IMR-90 (cell line): ENCODE measurements around the gene HYCC2. TPM values are rescaled to one million over a fixed set of nuclear protein-coding genes. Genes with fewer than 3 reads are reported as not detected.

ENCODE experiments used
- ATAC-seq: fragments of 200-7000 bp; cut with Tn5 transposase; 2 replicates; pipeline ENCODE4 v1.9.1; 2020; ENCODE audit warnings: low read depth, mild to moderate bottlenecking, moderate library complexity
- BruUV-seq: library from RNA; stranded (reverse); fragments of 400-500 nt; replicated peaks from 2 replicates; lab custom pipeline; 2021; lab: Mats Ljungman, UMichigan
- CTCF ChIA-PET: fragments of 300-600 bp; formaldehyde crosslinking; extraction: SDS; loops from one replicate; lab custom pipeline; 2021; ENCODE audit warnings: antibody characterized with exemption; lab: Yijun Ruan, JAX
- POLR2A ChIA-PET: fragments of 300-600 bp; sonication (Branson Sonifier 250); formaldehyde crosslinking; loops from one replicate; lab custom pipeline; 2022; ENCODE audit warnings: antibody characterized with exemption; ENCODE audit not compliant: unreplicated experiment; lab: Charles Lee
- DNase-seq: peaks from one replicate; pipeline ENCODE4 v3.0.0; 2013
- H2AFZ ChIP-seq: replicated peaks from 2 replicates; pipeline ENCODE3; 2013; ENCODE audit warnings: low read length, mild to moderate bottlenecking; ENCODE audit not compliant: poor library complexity
- H2AK5ac ChIP-seq: 2 replicates; pipeline ENCODE4 v1.6.1; 2013; ENCODE audit warnings: low read depth, low read length, inconsistent platforms
- H2AK9ac ChIP-seq: replicated peaks from 2 replicates; pipeline ENCODE3; 2013; ENCODE audit warnings: mild to moderate bottlenecking, low read depth, low read length, moderate library complexity; ENCODE audit not compliant: poor library complexity
- H2BK120ac ChIP-seq: 2 replicates; pipeline ENCODE4 v1.6.1; 2013; ENCODE audit warnings: low read depth, low read length, inconsistent platforms
- H2BK15ac ChIP-seq: 3 replicates; pipeline ENCODE4 v1.6.1; 2013; ENCODE audit warnings: low read depth, low read length, inconsistent platforms
- H2BK20ac ChIP-seq: 2 replicates; pipeline ENCODE4 v1.6.1; 2013; ENCODE audit warnings: low read depth, mild to moderate bottlenecking, inconsistent platforms, low read length, moderate library complexity
- H2BK5ac ChIP-seq: 2 replicates; pipeline ENCODE4 v1.6.1; 2013; ENCODE audit warnings: mild to moderate bottlenecking, low read depth, low read length, inconsistent platforms; ENCODE audit not compliant: poor library complexity, severe bottlenecking
- H3K14ac ChIP-seq: replicated peaks from 2 replicates; pipeline ENCODE4 v1.6.1; 2013; ENCODE audit warnings: low read depth, low read length, inconsistent platforms
- H3K18ac ChIP-seq: 2 replicates; pipeline ENCODE4 v1.6.1; 2013; ENCODE audit warnings: low read depth, low read length, control low read depth
- H3K23ac ChIP-seq: 2 replicates; pipeline ENCODE4 v1.6.1; 2013; ENCODE audit warnings: low read depth, low read length, inconsistent platforms
- H3K27ac ChIP-seq: 2 replicates; pipeline ENCODE4 v1.5.1; 2013; ENCODE audit warnings: mild to moderate bottlenecking, control low read depth, low read length; ENCODE audit not compliant: insufficient read depth
- H3K27me3 ChIP-seq: 2 replicates; pipeline ENCODE4 v1.6.1; 2013; ENCODE audit warnings: low read length; ENCODE audit not compliant: control insufficient read depth, insufficient read depth
- H3K36me3 ChIP-seq: 2 replicates; pipeline ENCODE4 v1.6.1; 2013; ENCODE audit warnings: low read length, mixed read lengths; ENCODE audit not compliant: control insufficient read depth, insufficient read depth
- H3K4ac ChIP-seq: 2 replicates; pipeline ENCODE4 v1.6.1; 2013; ENCODE audit warnings: low read depth, low read length, inconsistent platforms
- H3K4me1 ChIP-seq: 2 replicates; pipeline ENCODE4 v1.6.1; 2013; ENCODE audit warnings: low read length, mixed read lengths; ENCODE audit not compliant: control insufficient read depth, insufficient read depth
- H3K4me2 ChIP-seq: 2 replicates; pipeline ENCODE4 v1.6.1; 2013; ENCODE audit warnings: low read depth, mild to moderate bottlenecking, control low read depth, low read length, moderate library complexity
- H3K4me3 ChIP-seq: 2 replicates; pipeline ENCODE4 v1.5.1; 2013; ENCODE audit warnings: low read depth, mild to moderate bottlenecking, control low read depth, low read length, moderate library complexity; ENCODE audit not compliant: insufficient read depth
- H3K56ac ChIP-seq: 2 replicates; pipeline ENCODE4 v1.6.1; 2013; ENCODE audit warnings: low read length, inconsistent platforms; ENCODE audit not compliant: insufficient read depth; ENCODE audit errors: extremely low read depth
- H3K79me1 ChIP-seq, 2 experiments: 2 replicates each; pipeline ENCODE4 v1.6.1; 2013; ENCODE audit warnings: low read length in 2 of 2, inconsistent platforms in 1 of 2, low read depth in 1 of 2
- H3K9ac ChIP-seq: 2 replicates; pipeline ENCODE4 v1.6.1; 2013; ENCODE audit warnings: low read depth, low read length, control low read depth
- H3K9me1 ChIP-seq: 2 replicates; pipeline ENCODE4 v1.6.1; 2013; ENCODE audit warnings: low read length, inconsistent platforms; ENCODE audit not compliant: insufficient read depth
- H3K9me3 ChIP-seq: 2 replicates; pipeline ENCODE4 v1.6.1; 2013; ENCODE audit warnings: low read length; ENCODE audit not compliant: control insufficient read depth, insufficient read depth
- H4K20me1 ChIP-seq: 2 replicates; pipeline ENCODE4 v1.6.1; 2013; ENCODE audit warnings: low read length, inconsistent platforms; ENCODE audit not compliant: insufficient read depth
- H4K5ac ChIP-seq: 2 replicates; pipeline ENCODE4 v1.6.1; 2013; ENCODE audit warnings: mild to moderate bottlenecking, low read depth, low read length, control low read depth
- H4K8ac ChIP-seq, 2 experiments: 2 replicates each; pipeline ENCODE4 v1.6.1; 2013; ENCODE audit warnings: low read depth in 2 of 2, low read length in 2 of 2, control low read depth in 1 of 2, inconsistent platforms in 1 of 2
- H4K91ac ChIP-seq: 2 replicates; pipeline ENCODE4 v1.6.1; 2013; ENCODE audit warnings: low read depth, low read length, inconsistent platforms; ENCODE audit not compliant: insufficient read depth
- BHLHE40 ChIP-seq: fragments of 150-350 bp; IDR thresholded peaks from 2 replicates; pipeline ENCODE4 v1.6.1; 2016; ENCODE audit warnings: mild to moderate bottlenecking, low read depth, low read length
- CEBPB ChIP-seq: IDR thresholded peaks from 2 replicates; pipeline ENCODE4 v1.6.1; 2012; ENCODE audit warnings: low read depth, low read length, improper control_type of control experiment
- CHD1 ChIP-seq: IDR thresholded peaks from 2 replicates; pipeline ENCODE4 v1.6.1; 2012; ENCODE audit warnings: low read depth, low read length, improper control_type of control experiment
- CTCF ChIP-seq: conservative IDR thresholded peaks from 2 replicates; pipeline ENCODE4 v1.5.1; 2012; ENCODE audit warnings: mild to moderate bottlenecking, low read depth, low read length, improper control_type of control experiment
- FOS ChIP-seq: fragments of 150-350 bp; IDR thresholded peaks from 2 replicates; pipeline ENCODE4 v1.6.1; 2016; ENCODE audit warnings: low read depth, low read length
- MAZ ChIP-seq: IDR thresholded peaks from 2 replicates; pipeline ENCODE4 v1.6.1; 2012; ENCODE audit warnings: low read depth, mild to moderate bottlenecking, low read length, improper control_type of control experiment, moderate library complexity, borderline replicate concordance
- POLR2A ChIP-seq: IDR thresholded peaks from 2 replicates; pipeline ENCODE4 v1.6.1; 2012; ENCODE audit warnings: mild to moderate bottlenecking, low read depth, low read length
- USF2 ChIP-seq: fragments of 150-350 bp; IDR thresholded peaks from 2 replicates; pipeline ENCODE4 v1.6.1; 2017; ENCODE audit warnings: mild to moderate bottlenecking, antibody characterized with exemption, low read length, low read depth
- dilution Hi-C: fragments of 300-500 bp; cut with HindIII; formaldehyde crosslinking; loops from one replicate; pipeline ENCODE4 v1.14.3; 2018; ENCODE audit warnings: low sequenced_read_pairs; ENCODE audit not compliant: unreplicated experiment
- in situ Hi-C: fragments of 300-500 bp; cut with MboI; formaldehyde crosslinking; loops from 3 replicates; pipeline ENCODE4 v1.14.3; 2019; ENCODE audit warnings: low sequenced_read_pairs, inconsistent platforms, mixed read lengths
- intact Hi-C: fragments of 100-400 bp; cut with micrococcal nuclease; formaldehyde crosslinking; loops from 2 replicates; pipeline ENCODE4 v1.10.0; 2022
- polyA plus RNA-seq, 3 experiments: library from polyadenylated mRNA; depleted of rRNA; stranded (reverse); fragments of >200 nt; gene quantifications; 2 replicates each; pipeline ENCODE4 v1.2.3, GENCODE V29; 2012; ENCODE audit warnings: low replicate concordance in 1 of 3
- total RNA-seq: library from RNA; depleted of rRNA; stranded (reverse); fragments of >200 nt; gene quantifications from 2 replicates; pipeline ENCODE4 v1.2.3, GENCODE V29; 2012

The HYCC2 gene
- total and polyA plus RNA-seq, 2 of the 4 experiments (the other 2 are of a cell fraction) = 2.2 to 9.1 TPM

- dilution Hi-C loops = no loop called here
- H3K36me3 ChIP-seq = no peaks in the 10 kb centered on the region
- no peak overlapping the region for H2BK120ac ChIP-seq
Observed at GRCh38 chr2:201110615-201111014, 39.1 kb upstream of the HYCC2 start.

More at GRCh38 chr2:201110615-201111014, 39.1 kb upstream of the HYCC2 start:
- H3K56ac ChIP-seq = no peak overlapping the region
- no peak overlapping the region for H4K5ac ChIP-seq
- H3K23ac ChIP-seq = no peak overlapping the region
- no peaks in the 10 kb centered on the region for H3K27me3 ChIP-seq
- no peak overlapping the region for H3K4me2 ChIP-seq
- TF ChIP-seq CEBPB (no peak), FOS (no peak), CHD1 (no peak), POLR2A (no peak), MAZ (no peak), CTCF (no peak), BHLHE40 (no peak), USF2 (no peak)
- in situ Hi-C loops = no loop called here
- H4K20me1 ChIP-seq = no peaks in the 10 kb centered on the region
- H3K79me1 ChIP-seq = peaks cover 6 to 19% of the 10 kb centered on the region in 2 experiments; a peak in 3 of 4 replicates
- CTCF ChIA-PET = no interaction called here
- H3K18ac ChIP-seq = no peak overlapping the region
- H3K14ac ChIP-seq = no peak overlapping the region
- no peak overlapping the region for H3K4me3 ChIP-seq
- DNase-seq (no peak), ATAC-seq (no peak)
- no peak overlapping the region for H3K4ac ChIP-seq
- BruUV-seq = no TSS peak
- no peak overlapping the region for H2BK20ac ChIP-seq
- H3K9me3 ChIP-seq = no peaks in the 10 kb centered on the region
- POLR2A ChIA-PET = no interaction called here
- no peak overlapping the region for H2BK5ac ChIP-seq
- H2AFZ ChIP-seq = no peak overlapping the region
- peaks cover 4% of the 10 kb centered on the region for H3K9me1 ChIP-seq
- H3K9ac ChIP-seq = no peak overlapping the region
- H2AK9ac ChIP-seq = no peak overlapping the region
- intact Hi-C loops = no loop called here
- no peak overlapping the region for H2AK5ac ChIP-seq
- H4K91ac ChIP-seq = no peak overlapping the region
- H3K27ac ChIP-seq = no peak overlapping the region
- H4K8ac ChIP-seq = no peak overlapping the region
- H3K4me1 ChIP-seq = peaks cover 2% of the 10 kb centered on the region
- no peak overlapping the region for H2BK15ac ChIP-seq
